HCT116 (cell line): ENCODE measurements around the gene OR5B3. TPM values are rescaled to one million over a fixed set of nuclear protein-coding genes. Genes with fewer than 3 reads are reported as not detected.

Source experiments
- ATAC-seq: fragments of 200-7000 bp; cut with Tn5 transposase; 2 replicates; pipeline ENCODE4 v1.9.1; 2020; ENCODE audit warnings: mild to moderate bottlenecking, moderate library complexity
- BruUV-seq: library from RNA; stranded (reverse); fragments of 400-500 nt; replicated peaks from 2 replicates; lab custom pipeline; 2021; lab: Mats Ljungman, UMichigan
- CTCF ChIA-PET: fragments of 300-600 bp; sonication (Branson Sonifier 250); formaldehyde crosslinking; loops from one replicate; lab custom pipeline; 2021; ENCODE audit warnings: antibody characterized with exemption; lab: Charles Lee
- POLR2A ChIA-PET: fragments of 300-600, 350-600 bp; sonication (Branson Sonifier 250); formaldehyde crosslinking; loops from one replicate; lab custom pipeline; 2021; ENCODE audit warnings: antibody characterized with exemption; lab: Charles Lee
- RAD21 ChIA-PET, 2 experiments: fragments of 300-600 bp; sonication (Branson Sonifier 250); formaldehyde crosslinking; loops; one replicate each; lab custom pipeline; 2023; ENCODE audit warnings: low total read pairs in 2 of 2; ENCODE audit not compliant: uncharacterized antibody in 2 of 2, unreplicated experiment in 2 of 2, low non-redundant PET in 1 of 2; lab: Charles Lee
- DNase-seq: peaks from one replicate; pipeline ENCODE4 v3.0.0-alpha.2; 2010; ENCODE audit warnings: low read depth, low spot score
- H2AFZ ChIP-seq: fragments of 200-600 bp; shearing (Covaris generic), sonication (generic); 2 replicates; pipeline ENCODE4 v1.6.1; 2017; ENCODE audit warnings: low read depth, mixed run types, mixed read lengths, antibody characterized with exemption, low read length; ENCODE audit not compliant: poor library complexity, severe bottlenecking
- H3K27ac ChIP-seq: 2 replicates; pipeline ENCODE4 v1.5.1; 2012; ENCODE audit warnings: low read depth, low read length
- H3K27me3 ChIP-seq: fragments of 200-600 bp; sonication (generic); 2 replicates; pipeline ENCODE4 v1.6.1; 2016; ENCODE audit warnings: mixed run types, low read length, mixed read lengths; ENCODE audit not compliant: insufficient read depth
- H3K36me3 ChIP-seq, 2 experiments: fragments of 200-500 bp in 1 of 2; fragments of 200-600 bp in 1 of 2; sonication (Bioruptor generic) in 1 of 2; sonication (generic) in 1 of 2; 2 replicates each; pipeline versions ENCODE4 v1.5.1 to v1.6.1; 2014 to 2016; ENCODE audit warnings: low read length in 2 of 2, inconsistent platforms in 1 of 2, mixed read lengths in 1 of 2, mixed run types in 1 of 2; ENCODE audit not compliant: insufficient read depth in 2 of 2, control insufficient read depth in 1 of 2
- H3K4me1 ChIP-seq, 2 experiments: fragments of 200-600 bp in 1 of 2; sonication (generic) in 1 of 2; 2 replicates each; pipeline versions ENCODE4 v1.5.1 to v1.6.1; 2012 to 2017; ENCODE audit warnings: low read length in 2 of 2, inconsistent platforms in 1 of 2, mild to moderate bottlenecking in 1 of 2, mixed read lengths in 1 of 2, mixed run types in 1 of 2, moderate library complexity in 1 of 2; ENCODE audit not compliant: insufficient read depth in 2 of 2, control insufficient read depth in 1 of 2
- H3K4me2 ChIP-seq: fragments of 200-600 bp; sonication (generic); 2 replicates; pipeline ENCODE4 v1.6.1; 2017; ENCODE audit warnings: mixed run types, low read length, mixed read lengths
- H3K4me3 ChIP-seq, 2 experiments: fragments of 200-600 bp in 1 of 2; sonication (generic) in 1 of 2; replicated peaks in 1 of 2; 2 replicates each; pipeline ENCODE4 v1.5.1; 2011 to 2016; ENCODE audit warnings: low read length in 2 of 2, control low read depth in 1 of 2, low read depth in 1 of 2, mild to moderate bottlenecking in 1 of 2, mixed read lengths in 1 of 2, mixed run types in 1 of 2
- H3K79me2 ChIP-seq: fragments of 200-600 bp; sonication (generic); 2 replicates; pipeline ENCODE4 v1.6.1; 2017; ENCODE audit warnings: mild to moderate bottlenecking, mixed run types, low read length, moderate library complexity, mixed read lengths; ENCODE audit not compliant: insufficient read depth
- H3K9ac ChIP-seq: fragments of 200-600 bp; sonication (generic); 2 replicates; pipeline ENCODE4 v1.6.1; 2016; ENCODE audit warnings: low read length, mixed read lengths
- H3K9me2 ChIP-seq: fragments of 200-600 bp; sonication (generic), shearing (Covaris generic); 2 replicates; pipeline ENCODE4 v1.6.1; 2017; ENCODE audit warnings: mixed run types, mild to moderate bottlenecking, moderate library complexity; ENCODE audit not compliant: insufficient read depth
- H3K9me3 ChIP-seq, 2 experiments: fragments of 200-500 bp in 1 of 2; fragments of 200-600 bp in 1 of 2; sonication (Bioruptor generic) in 1 of 2; sonication (generic) in 1 of 2; 2 replicates each; pipeline ENCODE4 v1.6.1; 2014 to 2017; ENCODE audit warnings: low read length in 2 of 2, mixed read lengths in 2 of 2, inconsistent platforms in 1 of 2, low read depth in 1 of 2, mild to moderate bottlenecking in 1 of 2, mixed run types in 1 of 2, moderate library complexity in 1 of 2; ENCODE audit not compliant: control insufficient read depth in 1 of 2, insufficient read depth in 1 of 2
- H4K20me1 ChIP-seq: fragments of 200-600 bp; sonication (generic), shearing (Covaris generic); 2 replicates; pipeline ENCODE4 v1.6.1; 2017; ENCODE audit warnings: mixed run types, mild to moderate bottlenecking, moderate library complexity; ENCODE audit not compliant: insufficient read depth
- CEBPB ChIP-seq: IDR thresholded peaks from 2 replicates; pipeline ENCODE4 v1.6.1; 2012; ENCODE audit warnings: low read depth
- EGR1 ChIP-seq: IDR thresholded peaks from 2 replicates; pipeline ENCODE4 v1.6.1; 2012; ENCODE audit warnings: low read depth
- EZH2phosphoT487 ChIP-seq: fragments of 200-600 bp; IDR thresholded peaks from 2 replicates; pipeline ENCODE4 v1.6.1; 2018; ENCODE audit warnings: antibody characterized with exemption, borderline replicate concordance
- POLR2A ChIP-seq: IDR thresholded peaks from 2 replicates; pipeline ENCODE4 v1.7.0; 2011; ENCODE audit warnings: borderline replicate concordance; ENCODE audit not compliant: insufficient read depth, insufficient read length; ENCODE audit errors: extremely low read depth
- POLR2AphosphoS5 ChIP-seq: IDR thresholded peaks from 2 replicates; pipeline ENCODE4 v1.6.1; 2011; ENCODE audit warnings: mild to moderate bottlenecking, low read depth, low read length, moderate library complexity
- SIN3A ChIP-seq: IDR thresholded peaks from 2 replicates; pipeline ENCODE4 v1.6.1; 2012; ENCODE audit warnings: low read depth
- SP1 ChIP-seq: IDR thresholded peaks from 2 replicates; pipeline ENCODE4 v1.6.1; 2012; ENCODE audit warnings: low read depth
- intact Hi-C: fragments of 100-400 bp; cut with micrococcal nuclease; formaldehyde crosslinking; loops from 2 replicates; pipeline ENCODE4 v1.10.0; 2022
- total RNA-seq: library from RNA; stranded (reverse); gene quantifications from one replicate; pipeline ENCODE4 v1.2.1, GENCODE V29; 2021; ENCODE audit not compliant: unreplicated experiment
- TF ChIP-seq, protein P1 (sequence below): IDR thresholded peaks from 2 replicates; pipeline ENCODE4 v1.6.1; 2012; ENCODE audit warnings: low read depth
- TF ChIP-seq, protein P2 (sequence below), 3 experiments: fragments of 200-600 bp in 1 of 3; sonication (generic) in 1 of 3; IDR thresholded peaks in 2 of 3; conservative IDR thresholded peaks in 1 of 3; 2 replicates each; pipeline ENCODE4 v1.5.1; 2012 to 2017; ENCODE audit warnings: low read depth in 2 of 3, low read length in 2 of 3, antibody characterized with exemption in 1 of 3, borderline replicate concordance in 1 of 3, control low read depth in 1 of 3, mild to moderate bottlenecking in 1 of 3, mixed read lengths in 1 of 3, mixed run types in 1 of 3, moderate library complexity in 1 of 3; ENCODE audit not compliant: insufficient read depth in 1 of 3

The OR5B3 gene
- total RNA-seq, 1 experiment from 2014 or later, result not detected

DNA sequence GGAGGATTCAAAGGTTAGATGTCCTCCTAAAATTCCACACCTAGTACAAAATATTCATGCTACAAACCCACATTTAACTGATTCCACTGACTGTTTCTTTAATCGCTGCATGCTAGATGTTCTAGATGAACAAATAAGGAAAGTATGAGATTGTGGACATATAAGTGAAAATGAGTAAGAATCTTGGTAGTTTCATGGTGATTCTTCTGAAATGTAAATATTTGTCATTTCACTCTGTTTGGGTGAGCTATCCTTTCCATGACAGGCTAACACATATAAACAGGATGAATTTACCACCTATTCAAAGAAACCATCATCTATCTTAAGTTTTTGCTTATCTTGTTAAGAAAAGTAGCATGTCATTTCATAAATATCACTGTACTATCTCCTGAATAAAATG is 14.8 kb downstream of the OR5B3 start:
- DNase-seq, result no peak
- no peak overlapping the region for H3K4me3 ChIP-seq
- no peak overlapping the region for H3K27ac ChIP-seq
- H3K9me3 ChIP-seq, result no peaks in the 10 kb centered on the region
- H3K9ac ChIP-seq, result no peak overlapping the region
- BruUV-seq, result no TSS peak
- no peak for TF ChIP-seq SP1
- no peak for TF ChIP-seq SIN3A
- TF ChIP-seq, protein P1, sequence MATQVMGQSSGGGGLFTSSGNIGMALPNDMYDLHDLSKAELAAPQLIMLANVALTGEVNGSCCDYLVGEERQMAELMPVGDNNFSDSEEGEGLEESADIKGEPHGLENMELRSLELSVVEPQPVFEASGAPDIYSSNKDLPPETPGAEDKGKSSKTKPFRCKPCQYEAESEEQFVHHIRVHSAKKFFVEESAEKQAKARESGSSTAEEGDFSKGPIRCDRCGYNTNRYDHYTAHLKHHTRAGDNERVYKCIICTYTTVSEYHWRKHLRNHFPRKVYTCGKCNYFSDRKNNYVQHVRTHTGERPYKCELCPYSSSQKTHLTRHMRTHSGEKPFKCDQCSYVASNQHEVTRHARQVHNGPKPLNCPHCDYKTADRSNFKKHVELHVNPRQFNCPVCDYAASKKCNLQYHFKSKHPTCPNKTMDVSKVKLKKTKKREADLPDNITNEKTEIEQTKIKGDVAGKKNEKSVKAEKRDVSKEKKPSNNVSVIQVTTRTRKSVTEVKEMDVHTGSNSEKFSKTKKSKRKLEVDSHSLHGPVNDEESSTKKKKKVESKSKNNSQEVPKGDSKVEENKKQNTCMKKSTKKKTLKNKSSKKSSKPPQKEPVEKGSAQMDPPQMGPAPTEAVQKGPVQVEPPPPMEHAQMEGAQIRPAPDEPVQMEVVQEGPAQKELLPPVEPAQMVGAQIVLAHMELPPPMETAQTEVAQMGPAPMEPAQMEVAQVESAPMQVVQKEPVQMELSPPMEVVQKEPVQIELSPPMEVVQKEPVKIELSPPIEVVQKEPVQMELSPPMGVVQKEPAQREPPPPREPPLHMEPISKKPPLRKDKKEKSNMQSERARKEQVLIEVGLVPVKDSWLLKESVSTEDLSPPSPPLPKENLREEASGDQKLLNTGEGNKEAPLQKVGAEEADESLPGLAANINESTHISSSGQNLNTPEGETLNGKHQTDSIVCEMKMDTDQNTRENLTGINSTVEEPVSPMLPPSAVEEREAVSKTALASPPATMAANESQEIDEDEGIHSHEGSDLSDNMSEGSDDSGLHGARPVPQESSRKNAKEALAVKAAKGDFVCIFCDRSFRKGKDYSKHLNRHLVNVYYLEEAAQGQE, result no peak
- TF ChIP-seq EGR1, result no peak
- no peak for TF ChIP-seq EZH2phosphoT487
- TF ChIP-seq POLR2A, result no peak
- TF ChIP-seq, protein P2, sequence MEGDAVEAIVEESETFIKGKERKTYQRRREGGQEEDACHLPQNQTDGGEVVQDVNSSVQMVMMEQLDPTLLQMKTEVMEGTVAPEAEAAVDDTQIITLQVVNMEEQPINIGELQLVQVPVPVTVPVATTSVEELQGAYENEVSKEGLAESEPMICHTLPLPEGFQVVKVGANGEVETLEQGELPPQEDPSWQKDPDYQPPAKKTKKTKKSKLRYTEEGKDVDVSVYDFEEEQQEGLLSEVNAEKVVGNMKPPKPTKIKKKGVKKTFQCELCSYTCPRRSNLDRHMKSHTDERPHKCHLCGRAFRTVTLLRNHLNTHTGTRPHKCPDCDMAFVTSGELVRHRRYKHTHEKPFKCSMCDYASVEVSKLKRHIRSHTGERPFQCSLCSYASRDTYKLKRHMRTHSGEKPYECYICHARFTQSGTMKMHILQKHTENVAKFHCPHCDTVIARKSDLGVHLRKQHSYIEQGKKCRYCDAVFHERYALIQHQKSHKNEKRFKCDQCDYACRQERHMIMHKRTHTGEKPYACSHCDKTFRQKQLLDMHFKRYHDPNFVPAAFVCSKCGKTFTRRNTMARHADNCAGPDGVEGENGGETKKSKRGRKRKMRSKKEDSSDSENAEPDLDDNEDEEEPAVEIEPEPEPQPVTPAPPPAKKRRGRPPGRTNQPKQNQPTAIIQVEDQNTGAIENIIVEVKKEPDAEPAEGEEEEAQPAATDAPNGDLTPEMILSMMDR (IDR thresholded peaks at IDR 0.05 in 2 of 3, conservative IDR thresholded peaks at IDR 0.05 in 1 of 3; ENCODE audit: borderline replicate concordance in 1 of 3, insufficient read depth in 1 of 3, low read depth in 2 of 3, low read length in 2 of 3), result no peak
- TF ChIP-seq POLR2AphosphoS5, result no peak
- no peak for TF ChIP-seq CEBPB
- no peaks in the 10 kb centered on the region for H3K27me3 ChIP-seq
- no peak overlapping the region for H3K4me2 ChIP-seq
- no peaks in the 10 kb centered on the region for H3K9me2 ChIP-seq
- ChIA-PET CTCF (no interaction called here), RAD21 (no interaction called here), POLR2A (no interaction called here)
- no peaks in the 10 kb centered on the region for H3K79me2 ChIP-seq
- no peak overlapping the region for H2AFZ ChIP-seq
- no peaks in the 10 kb centered on the region for H3K36me3 ChIP-seq
- no peak for ATAC-seq
- peaks cover 0 to 6% of the 10 kb centered on the region in 2 experiments; a peak in 1 of 4 replicates for H3K4me1 ChIP-seq
- H4K20me1 ChIP-seq, result no peaks in the 10 kb centered on the region; the same call in 1 of the 2 replicates
- intact Hi-C loops, result no loop called here
